ENCODE measurements around the gene CTNNA2.

The CTNNA2 gene

GRCh38 chr2:80244905-80245584 lies 732.2 kb downstream of the CTNNA2 start:
- WGBS, 2 donors (ENCODE audit: extremely low coverage in 2 of 2, insufficient read length in 2 of 2, insufficient replicate concordance in 1 of 2) = no CpG with 5 or more reads among the region's 8 CpGs
- Histone ChIP-seq H3K4me2 (ENCODE audit: insufficient read depth, low read length, poor library complexity, severe bottlenecking) (no peak overlapping the region), H2AFZ (ENCODE audit: low read length) (no peak overlapping the region), H2BK120ac (ENCODE audit: low read depth, low read length) (no peak overlapping the region), H3K36me3 (replicated peaks in 1 of 2; ENCODE audit: control insufficient read depth in 2 of 2, insufficient read depth in 2 of 2, low read length in 2 of 2) (no peaks in the 10 kb centered on the region), H4K8ac (ENCODE audit: low read depth, low read length) (no peak overlapping the region), H3K27ac (replicated peaks; ENCODE audit: low read length) (no peak overlapping the region), H3K4ac (ENCODE audit: low read length) (no peak overlapping the region), H3K23ac (ENCODE audit: low read depth, low read length, poor library complexity) (no peak overlapping the region), H3K27me3 (ENCODE audit: control insufficient read depth in 3 of 3, insufficient read depth in 3 of 3, low read depth in 1 of 3, low read length in 3 of 3) (no peaks in the 10 kb centered on the region), H2BK5ac (ENCODE audit: low read length) (no peak overlapping the region), H3K9me3 (replicated peaks in 1 of 2; ENCODE audit: control insufficient read depth in 2 of 2, insufficient read depth in 1 of 2, low read depth in 1 of 2, low read length in 2 of 2) (no peaks in the 10 kb centered on the region), H4K91ac (ENCODE audit: low read depth, low read length, poor library complexity) (no peak overlapping the region), H3K14ac (ENCODE audit: low read length) (no peak overlapping the region), H3K9ac (ENCODE audit: low read depth, low read length, poor library complexity) (no peak overlapping the region), H3K18ac (ENCODE audit: low read length) (no peak overlapping the region), H2AK5ac (ENCODE audit: low read depth, low read length) (no peak overlapping the region), H3K4me3 (ENCODE audit: low read length in 2 of 2) (no peak overlapping the region), H3K4me1 (ENCODE audit: control insufficient read depth in 2 of 2, insufficient read depth in 1 of 2, low read depth in 1 of 2, low read length in 2 of 2) (no peaks in the 10 kb centered on the region), H3K79me1 (ENCODE audit: low read depth, low read length) (no peaks in the 10 kb centered on the region), H2BK12ac (ENCODE audit: low read length) (no peak overlapping the region), H2BK15ac (ENCODE audit: low read length) (no peak overlapping the region)
- DNase-seq (ENCODE audit: low spot score) = no peak

- no peak for DNase-seq (ENCODE audit: low spot score)
- no peak overlapping the region for H3K14ac ChIP-seq (ENCODE audit: low read length)
- WGBS, 2 donors (ENCODE audit: extremely low coverage in 2 of 2, insufficient read length in 2 of 2, insufficient replicate concordance in 1 of 2) = no CpG with 5 or more reads among the region's 1 CpG
Measured at GRCh38 chr2:80246534-80246933, 733.7 kb downstream of the CTNNA2 start.

GRCh38 chr2:80247339-80247738 lies 734.5 kb downstream of the CTNNA2 start:
- Histone ChIP-seq H2BK120ac (ENCODE audit: low read depth, low read length) (no peak overlapping the region), H3K4me3 (ENCODE audit: low read length in 2 of 2) (no peak overlapping the region), H3K27me3 (ENCODE audit: control insufficient read depth in 3 of 3, insufficient read depth in 3 of 3, low read depth in 1 of 3, low read length in 3 of 3) (no peaks in the 10 kb centered on the region), H3K36me3 (replicated peaks in 1 of 2; ENCODE audit: control insufficient read depth in 2 of 2, insufficient read depth in 2 of 2, low read length in 2 of 2) (no peaks in the 10 kb centered on the region), H2BK5ac (ENCODE audit: low read length) (no peak overlapping the region), H3K14ac (ENCODE audit: low read length) (no peak overlapping the region), H3K79me1 (ENCODE audit: low read depth, low read length) (no peaks in the 10 kb centered on the region), H2AK5ac (ENCODE audit: low read depth, low read length) (no peak overlapping the region), H3K27ac (replicated peaks; ENCODE audit: low read length) (no peak overlapping the region), H3K4me1 (ENCODE audit: control insufficient read depth in 2 of 2, insufficient read depth in 1 of 2, low read depth in 1 of 2, low read length in 2 of 2) (peaks cover 0 to 1% of the 10 kb centered on the region in 2 donors), H3K9me3 (replicated peaks in 1 of 2; ENCODE audit: control insufficient read depth in 2 of 2, insufficient read depth in 1 of 2, low read depth in 1 of 2, low read length in 2 of 2) (no peaks in the 10 kb centered on the region), H3K18ac (ENCODE audit: low read length) (no peak overlapping the region), H2AFZ (ENCODE audit: low read length) (no peak overlapping the region), H3K4ac (ENCODE audit: low read length) (no peak overlapping the region), H4K91ac (ENCODE audit: low read depth, low read length, poor library complexity) (no peak overlapping the region), H3K4me2 (ENCODE audit: insufficient read depth, low read length, poor library complexity, severe bottlenecking) (no peak overlapping the region), H3K23ac (ENCODE audit: low read depth, low read length, poor library complexity) (no peak overlapping the region), H3K9ac (ENCODE audit: low read depth, low read length, poor library complexity) (no peak overlapping the region), H2BK12ac (ENCODE audit: low read length) (no peak overlapping the region), H2BK15ac (ENCODE audit: low read length) (no peak overlapping the region), H4K8ac (ENCODE audit: low read depth, low read length) (no peak overlapping the region)
- no CpG with 5 or more reads among the region's 3 CpGs for WGBS, 2 donors (ENCODE audit: extremely low coverage in 2 of 2, insufficient read length in 2 of 2, insufficient replicate concordance in 1 of 2)
- DNase-seq (ENCODE audit: low spot score) = no peak

More at GRCh38 chr2:80246534-80246933, 733.7 kb downstream of the CTNNA2 start:
- Histone ChIP-seq H2BK15ac (ENCODE audit: low read length) (no peak overlapping the region), H3K18ac (ENCODE audit: low read length) (no peak overlapping the region), H2BK12ac (ENCODE audit: low read length) (no peak overlapping the region), H3K9me3 (replicated peaks in 1 of 2; ENCODE audit: control insufficient read depth in 2 of 2, insufficient read depth in 1 of 2, low read depth in 1 of 2, low read length in 2 of 2) (no peaks in the 10 kb centered on the region), H2BK5ac (ENCODE audit: low read length) (no peak overlapping the region), H3K4me2 (ENCODE audit: insufficient read depth, low read length, poor library complexity, severe bottlenecking) (no peak overlapping the region), H3K4me3 (ENCODE audit: low read length in 2 of 2) (no peak overlapping the region), H2BK120ac (ENCODE audit: low read depth, low read length) (no peak overlapping the region), H4K8ac (ENCODE audit: low read depth, low read length) (no peak overlapping the region), H2AFZ (ENCODE audit: low read length) (no peak overlapping the region), H3K79me1 (ENCODE audit: low read depth, low read length) (no peaks in the 10 kb centered on the region), H3K36me3 (replicated peaks in 1 of 2; ENCODE audit: control insufficient read depth in 2 of 2, insufficient read depth in 2 of 2, low read length in 2 of 2) (no peaks in the 10 kb centered on the region), H3K4me1 (ENCODE audit: control insufficient read depth in 2 of 2, insufficient read depth in 1 of 2, low read depth in 1 of 2, low read length in 2 of 2) (peaks cover 0 to 1% of the 10 kb centered on the region in 2 donors), H3K27ac (replicated peaks; ENCODE audit: low read length) (no peak overlapping the region), H3K4ac (ENCODE audit: low read length) (no peak overlapping the region), H4K91ac (ENCODE audit: low read depth, low read length, poor library complexity) (no peak overlapping the region), H3K23ac (ENCODE audit: low read depth, low read length, poor library complexity) (no peak overlapping the region), H3K9ac (ENCODE audit: low read depth, low read length, poor library complexity) (no peak overlapping the region), H2AK5ac (ENCODE audit: low read depth, low read length) (no peak overlapping the region), H3K27me3 (ENCODE audit: control insufficient read depth in 3 of 3, insufficient read depth in 3 of 3, low read depth in 1 of 3, low read length in 3 of 3) (no peaks in the 10 kb centered on the region)

- no peaks in the 10 kb centered on the region for H3K36me3 ChIP-seq (replicated peaks in 1 of 2; ENCODE audit: control insufficient read depth in 2 of 2, insufficient read depth in 2 of 2, low read length in 2 of 2)
Measured at GRCh38 chr2:80248146-80248545, 735.3 kb downstream of the CTNNA2 start.

More at GRCh38 chr2:80248146-80248545, 735.3 kb downstream of the CTNNA2 start:
- Histone ChIP-seq H2BK120ac (ENCODE audit: low read depth, low read length) (no peak overlapping the region), H2AK5ac (ENCODE audit: low read depth, low read length) (no peak overlapping the region), H3K27ac (replicated peaks; ENCODE audit: low read length) (no peak overlapping the region), H3K4me2 (ENCODE audit: insufficient read depth, low read length, poor library complexity, severe bottlenecking) (no peak overlapping the region), H3K4me1 (ENCODE audit: control insufficient read depth in 2 of 2, insufficient read depth in 1 of 2, low read depth in 1 of 2, low read length in 2 of 2) (peaks cover 0 to 1% of the 10 kb centered on the region in 2 donors), H3K14ac (ENCODE audit: low read length) (no peak overlapping the region), H4K8ac (ENCODE audit: low read depth, low read length) (no peak overlapping the region), H3K4ac (ENCODE audit: low read length) (no peak overlapping the region), H2AFZ (ENCODE audit: low read length) (no peak overlapping the region), H2BK15ac (ENCODE audit: low read length) (no peak overlapping the region), H2BK5ac (ENCODE audit: low read length) (no peak overlapping the region), H2BK12ac (ENCODE audit: low read length) (no peak overlapping the region), H3K18ac (ENCODE audit: low read length) (no peak overlapping the region), H3K9me3 (replicated peaks in 1 of 2; ENCODE audit: control insufficient read depth in 2 of 2, insufficient read depth in 1 of 2, low read depth in 1 of 2, low read length in 2 of 2) (no peaks in the 10 kb centered on the region), H3K9ac (ENCODE audit: low read depth, low read length, poor library complexity) (no peak overlapping the region), H3K79me1 (ENCODE audit: low read depth, low read length) (no peaks in the 10 kb centered on the region), H3K4me3 (ENCODE audit: low read length in 2 of 2) (no peak overlapping the region), H3K27me3 (ENCODE audit: control insufficient read depth in 3 of 3, insufficient read depth in 3 of 3, low read depth in 1 of 3, low read length in 3 of 3) (no peaks in the 10 kb centered on the region), H4K91ac (ENCODE audit: low read depth, low read length, poor library complexity) (no peak overlapping the region), H3K23ac (ENCODE audit: low read depth, low read length, poor library complexity) (no peak overlapping the region)
- no peak for DNase-seq (ENCODE audit: low spot score)
- no CpG with 5 or more reads among the region's 3 CpGs for WGBS, 2 donors (ENCODE audit: extremely low coverage in 2 of 2, insufficient read length in 2 of 2, insufficient replicate concordance in 1 of 2)
